Stimulated activated CD8-positive, alpha-beta memory T cell treated with anti-CD3 and anti-CD28 coated beads, Interleukin-12 subunit alpha, Interleukin-12 subunit beta, amount 100 ng/mL, for 24 hours (primary cell): ENCODE data around the gene SFXN2.
"Not testable (repeated sequence)": the region's sequence is repeated elsewhere in the genome, so short reads cannot be mapped to it uniquely, and the experiment has no call there.

ENCODE experiments used
- DNase-seq: peaks from one replicate; pipeline ENCODE4 v3.0.0-alpha.2; 2020; ENCODE audit errors: extremely low read depth

SFXN2 gene

DNA sequence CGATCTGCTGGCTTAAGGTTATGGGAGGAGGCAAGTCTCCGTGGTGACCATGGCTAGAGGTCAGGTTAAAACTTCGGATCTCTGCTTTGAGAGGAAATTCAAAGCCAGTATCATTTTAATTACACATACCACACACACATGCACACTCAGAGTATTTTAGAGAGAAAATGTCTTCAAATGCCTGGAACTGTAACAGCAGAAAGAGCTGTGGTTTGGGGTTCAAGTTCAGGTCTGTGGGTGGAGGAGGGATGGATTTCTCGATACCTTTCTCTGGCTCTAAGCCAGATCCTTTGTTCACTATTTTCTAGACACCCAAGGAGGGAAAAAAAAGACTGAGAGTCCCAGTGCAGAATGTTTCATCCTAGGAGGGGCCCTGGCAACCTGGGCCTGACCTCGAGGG lies 32.7 kb upstream of the SFXN2 start:
- DNase-seq, result no peak

DNA sequence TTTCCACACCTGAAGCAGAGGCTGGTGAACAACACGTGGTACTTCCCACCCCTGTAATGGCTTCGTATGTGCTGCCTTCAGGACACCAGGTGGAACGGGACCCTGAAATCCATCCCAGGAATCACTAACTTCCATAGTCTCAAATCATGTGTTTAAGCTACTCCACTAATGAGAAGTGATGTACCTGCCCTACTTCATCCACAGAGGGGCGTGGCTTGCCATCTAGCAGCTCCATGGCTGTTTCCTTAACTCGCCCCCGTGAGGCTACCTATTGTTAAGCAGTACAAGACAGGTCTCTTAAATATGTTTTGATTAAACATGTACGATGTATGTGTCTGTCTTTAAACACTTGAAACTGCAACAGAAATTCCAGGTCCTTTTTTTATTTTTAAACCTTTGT lies 32.0 kb upstream of the SFXN2 start:
- no peak for DNase-seq

GRCh38 chr10:102682981-102683380 lies 31.5 kb upstream of the SFXN2 start:
- DNase-seq, result no peak

GRCh38 chr10:102683736-102684135 lies 30.7 kb upstream of the SFXN2 start:
- DNase-seq, result no peak

- no peak for DNase-seq
Observed at GRCh38 chr10:102691285-102692066, 23.0 kb upstream of the SFXN2 start.

DNA sequence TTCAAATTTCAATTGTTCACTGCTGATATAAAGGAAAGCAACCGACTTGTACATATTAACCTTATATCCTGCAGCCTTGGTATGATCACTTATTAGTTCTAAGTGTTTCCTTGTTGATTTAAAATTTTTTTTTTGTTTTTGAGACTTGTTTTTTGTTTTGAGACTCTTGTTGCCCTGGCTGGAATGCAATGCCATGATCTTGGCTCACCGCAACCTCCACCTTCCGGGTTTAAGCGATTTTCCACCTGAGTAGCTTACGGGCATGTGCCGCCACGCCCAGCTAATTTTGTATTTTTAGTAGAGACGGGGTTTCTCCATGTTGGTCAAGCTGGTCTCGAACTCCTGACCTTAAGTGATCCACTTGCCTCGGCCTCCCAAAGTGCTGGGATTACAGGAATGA lies 19.0 kb upstream of the SFXN2 start:
- DNase-seq, result not testable (repeated sequence)

GRCh38 chr10:102696736-102697135 lies 17.7 kb upstream of the SFXN2 start:
- DNase-seq, result no peak

GRCh38 chr10:102698894-102699293 lies 15.5 kb upstream of the SFXN2 start:
- no peak for DNase-seq

GRCh38 chr10:102701272-102701671 lies 13.2 kb upstream of the SFXN2 start:
- no peak for DNase-seq

GRCh38 chr10:102701796-102702195 lies 12.6 kb upstream of the SFXN2 start:
- DNase-seq, result no peak

GRCh38 chr10:102702742-102703141 lies 11.7 kb upstream of the SFXN2 start:
- no peak for DNase-seq

DNA sequence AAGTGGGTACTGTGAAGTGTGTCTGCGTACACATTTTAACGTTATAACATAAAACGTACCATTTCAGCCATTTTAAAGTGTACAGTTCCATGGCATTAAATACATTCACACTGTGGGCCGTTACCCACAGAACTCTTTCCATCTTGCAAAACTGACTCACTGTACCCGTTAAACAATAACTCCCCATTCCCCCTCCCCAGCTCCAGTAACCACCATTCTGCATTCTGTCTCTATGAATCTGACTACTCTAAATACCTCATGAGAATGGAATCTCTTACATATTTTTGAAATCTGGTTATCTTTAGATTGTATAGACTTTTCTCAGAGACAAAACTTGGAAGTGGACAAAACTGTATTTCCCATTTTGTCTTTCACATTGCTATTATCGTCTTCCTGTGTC lies 9.5 kb upstream of the SFXN2 start:
- no peak for DNase-seq

DNA sequence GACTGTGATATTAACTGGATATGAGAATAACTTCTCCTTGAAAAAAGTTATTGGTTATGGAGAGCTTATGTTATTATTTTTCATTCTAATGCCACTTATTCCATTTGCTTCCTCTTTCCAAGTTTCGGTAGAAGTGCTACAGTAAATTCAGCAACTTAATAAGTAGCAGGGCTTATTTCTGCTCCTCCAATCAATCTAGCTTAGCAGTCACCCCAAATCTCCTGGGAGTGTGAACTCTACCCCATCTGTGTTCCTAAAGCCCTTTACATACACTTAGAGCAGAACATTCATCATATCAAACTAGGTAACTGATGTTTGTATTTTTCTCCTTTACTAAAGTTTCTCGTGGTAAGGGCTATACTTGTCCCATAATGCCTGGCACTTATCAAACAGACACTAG lies 8.9 kb upstream of the SFXN2 start:
- DNase-seq, result no peak

DNA sequence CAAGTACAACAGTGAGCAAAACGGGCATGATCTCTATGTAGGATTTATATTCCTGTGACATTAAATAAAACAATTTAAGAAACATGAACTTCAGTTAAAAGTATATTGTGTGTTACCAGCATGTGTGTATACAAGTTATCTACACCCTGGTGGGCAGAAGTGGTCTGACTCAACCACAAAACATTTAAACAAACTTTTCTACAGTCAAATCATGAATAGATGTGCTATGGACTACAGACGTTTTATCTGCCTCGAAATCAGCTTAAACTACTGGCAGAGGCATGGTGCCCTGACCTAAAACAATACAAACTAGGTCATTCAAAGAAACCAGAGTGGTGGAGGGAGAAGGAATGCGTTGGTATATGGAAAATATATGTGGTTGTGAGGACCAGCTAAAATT lies 3.8 kb upstream of the SFXN2 start:
- no peak for DNase-seq

- no peak for DNase-seq
Observed at GRCh38 chr10:102712089-102712488, 2.3 kb upstream of the SFXN2 start.

DNA sequence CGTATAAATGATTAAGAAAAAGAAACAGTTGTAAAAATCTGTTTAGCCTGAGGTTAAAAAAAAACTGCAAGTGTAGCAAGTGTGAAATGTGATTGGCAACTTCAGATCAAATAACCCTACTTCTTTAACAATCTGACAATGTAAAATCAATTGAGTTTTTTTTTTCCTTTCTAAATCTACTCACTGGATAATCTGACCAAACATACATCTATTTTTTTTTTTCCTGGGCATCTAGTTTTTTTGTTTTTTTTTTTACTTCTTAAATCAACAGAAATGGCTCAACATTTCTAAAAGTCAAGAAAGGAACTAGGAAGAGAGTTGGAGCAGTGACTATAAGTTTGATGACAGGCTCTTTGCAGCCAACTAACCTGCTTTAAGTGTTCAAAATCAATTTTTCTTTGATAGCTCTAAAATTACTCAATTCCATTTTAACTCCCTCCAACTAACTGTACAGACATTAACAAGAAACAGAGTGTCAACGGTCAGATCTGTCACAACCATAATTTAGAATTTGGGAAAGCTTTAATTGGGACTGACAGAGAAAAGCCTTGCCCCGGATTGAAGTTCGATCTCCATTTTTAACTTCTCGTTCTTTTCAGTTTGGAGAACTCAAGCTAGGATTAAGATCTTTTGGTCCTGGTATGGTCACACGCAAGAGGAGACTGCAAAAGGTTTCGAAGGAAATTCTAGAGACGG lies 1.4 kb upstream of the SFXN2 start:
- DNase-seq, result no peak

GRCh38 chr10:102713539-102713813 lies 960 bp upstream of the SFXN2 start:
- DNase-seq, result no peak

- DNase-seq, result peak; percentile 95
Observed at GRCh38 chr10:102713814-102714620, 419 bp upstream of the SFXN2 start, which contains the start of gene ARL3. Gene ARL3 (minus strand): TSS chr10:102714397. CDS start chr10:102714275, 122 bp downstream.

DNA sequence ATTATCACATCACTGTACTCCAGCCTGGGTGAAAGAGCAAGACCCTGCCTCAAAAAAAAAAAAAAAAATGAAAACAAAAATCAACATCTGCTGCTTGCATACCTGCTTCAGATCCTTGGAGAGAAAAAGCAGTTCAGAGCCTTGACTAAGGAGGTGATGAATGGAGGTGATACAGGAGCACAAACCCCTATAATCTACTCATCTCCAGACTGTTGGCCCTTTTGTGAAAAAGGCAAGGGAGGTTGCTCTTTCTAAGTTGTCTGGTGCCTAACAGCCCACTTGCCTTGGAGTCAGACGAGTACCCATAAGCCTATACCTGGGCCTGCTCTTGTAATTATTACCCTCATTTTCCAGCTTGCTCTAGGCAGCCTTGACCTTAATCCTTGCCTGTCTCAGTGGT lies 1.4 kb downstream of the SFXN2 start:
- DNase-seq, result no peak

DNA sequence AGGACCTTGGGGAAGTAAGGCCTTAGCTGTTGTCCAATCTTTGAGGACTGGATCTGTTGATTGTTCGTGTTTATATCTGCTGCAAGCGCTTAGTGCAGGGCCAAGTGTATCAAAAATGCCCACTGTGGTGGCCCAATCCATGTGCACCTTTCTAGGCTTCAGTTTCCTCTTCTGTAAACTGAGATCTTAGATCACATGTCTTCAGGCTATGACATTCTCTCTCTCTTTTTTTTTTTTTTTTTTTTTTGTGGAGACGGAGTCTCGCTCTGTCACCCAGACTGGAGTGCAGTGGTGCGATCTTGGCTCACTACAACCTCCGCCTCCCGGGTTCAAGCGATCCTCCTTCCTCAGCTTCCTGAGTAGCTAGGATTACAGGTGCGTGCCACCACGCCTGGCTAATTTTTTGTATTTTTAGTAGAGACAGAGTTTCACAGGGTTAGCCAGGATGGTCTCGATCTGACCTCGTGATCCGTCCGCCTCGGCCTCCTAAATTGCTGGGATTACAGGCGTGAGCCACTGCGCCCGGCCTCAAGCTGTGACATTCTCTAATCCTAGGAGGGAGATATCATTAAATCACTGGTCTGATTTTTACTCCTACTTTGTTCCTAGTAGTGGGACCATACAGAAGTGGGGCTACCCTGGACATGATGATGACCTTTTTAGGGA lies 2.6 kb downstream of the SFXN2 start:
- DNase-seq, result not testable (repeated sequence)

DNA sequence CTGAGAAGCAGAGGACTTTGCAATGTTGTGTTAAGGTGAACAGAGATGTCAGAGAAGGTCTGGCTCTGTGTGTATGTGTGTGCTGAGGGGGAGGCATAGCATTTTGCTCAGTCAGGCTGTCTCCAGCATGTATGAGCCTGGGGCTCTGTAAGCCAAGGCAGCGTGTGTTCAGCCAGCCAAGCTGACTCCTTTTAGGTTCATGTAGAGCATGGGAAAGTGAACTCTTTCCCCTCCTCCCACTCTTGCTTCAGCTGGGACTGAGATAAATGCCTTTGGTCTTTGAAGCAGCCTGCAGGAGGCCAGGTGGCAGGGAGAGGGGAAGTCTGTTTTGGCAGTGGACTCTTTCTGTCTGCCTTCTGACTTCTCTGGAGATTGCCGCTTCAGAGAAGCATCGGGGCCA lies 3.8 kb downstream of the SFXN2 start:
- no peak for DNase-seq

- DNase-seq, result no peak
Observed at GRCh38 chr10:102720337-102720736, 5.9 kb downstream of the SFXN2 start.
